ENCODE results near the gene OTOF.

DNA sequence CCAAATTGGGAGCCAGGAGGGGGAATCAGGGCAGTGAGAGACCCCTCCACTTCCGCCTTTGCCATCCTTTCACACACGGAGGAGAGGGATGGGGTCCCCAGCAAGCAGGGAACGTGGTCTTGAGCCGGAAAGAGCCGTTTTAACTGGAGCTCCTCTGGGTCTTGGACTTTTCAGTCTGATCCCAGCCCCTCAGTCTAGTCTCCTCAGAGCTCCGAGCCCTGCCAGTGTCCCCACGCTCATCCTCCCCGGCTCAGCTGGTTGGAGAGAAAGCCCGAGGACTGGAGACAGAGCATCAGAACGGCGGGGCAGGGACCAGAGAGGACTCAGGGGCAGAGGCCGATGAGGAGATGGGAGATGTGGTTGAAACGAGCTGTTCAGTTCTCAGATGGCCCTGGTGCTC is 26.1 kb upstream of the OTOF start:
- TF ChIP-seq, protein P1, sequence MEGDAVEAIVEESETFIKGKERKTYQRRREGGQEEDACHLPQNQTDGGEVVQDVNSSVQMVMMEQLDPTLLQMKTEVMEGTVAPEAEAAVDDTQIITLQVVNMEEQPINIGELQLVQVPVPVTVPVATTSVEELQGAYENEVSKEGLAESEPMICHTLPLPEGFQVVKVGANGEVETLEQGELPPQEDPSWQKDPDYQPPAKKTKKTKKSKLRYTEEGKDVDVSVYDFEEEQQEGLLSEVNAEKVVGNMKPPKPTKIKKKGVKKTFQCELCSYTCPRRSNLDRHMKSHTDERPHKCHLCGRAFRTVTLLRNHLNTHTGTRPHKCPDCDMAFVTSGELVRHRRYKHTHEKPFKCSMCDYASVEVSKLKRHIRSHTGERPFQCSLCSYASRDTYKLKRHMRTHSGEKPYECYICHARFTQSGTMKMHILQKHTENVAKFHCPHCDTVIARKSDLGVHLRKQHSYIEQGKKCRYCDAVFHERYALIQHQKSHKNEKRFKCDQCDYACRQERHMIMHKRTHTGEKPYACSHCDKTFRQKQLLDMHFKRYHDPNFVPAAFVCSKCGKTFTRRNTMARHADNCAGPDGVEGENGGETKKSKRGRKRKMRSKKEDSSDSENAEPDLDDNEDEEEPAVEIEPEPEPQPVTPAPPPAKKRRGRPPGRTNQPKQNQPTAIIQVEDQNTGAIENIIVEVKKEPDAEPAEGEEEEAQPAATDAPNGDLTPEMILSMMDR (conservative IDR thresholded peaks at IDR 0.05 in 1 of 2, IDR thresholded peaks at IDR 0.05 in 1 of 2; ENCODE audit: low read depth in 1 of 2, low read length in 2 of 2), result no peak
- TF ChIP-seq EZH2 (IDR thresholded peaks at IDR 0.05; ENCODE audit: low read length, missing control alignments), result no peak
